ENCODE results near the gene CPEB3.

- TF ChIP-seq CTCF (conservative IDR thresholded peaks at IDR 0.05; ENCODE audit: low read length) (no peak), EZH2phosphoT487 (IDR thresholded peaks at IDR 0.05; ENCODE audit: borderline replicate concordance, low read depth, low read length) (no peak)
Measured at GRCh38 chr10:92108747-92109146, 182.1 kb downstream of the CPEB3 start.
